K562 (cell line): ENCODE results near the gene C10orf143. TPM values are rescaled to one million over a fixed set of nuclear protein-coding genes. Genes with fewer than 3 reads are reported as not detected.

Source experiments
- ATAC-seq: fragments of 200-7000 bp; cut with Tn5 transposase; 3 replicates; pipeline ENCODE4 v1.9.1; 2020; ENCODE audit warnings: moderate library complexity
- BruUV-seq: library from RNA; stranded (reverse); fragments of 400-500 nt; replicated peaks from 2 replicates; lab custom pipeline; 2021; lab: Mats Ljungman, UMichigan
- CTCF ChIA-PET: fragments of 300-600 bp; formaldehyde crosslinking; extraction: SDS; loops from one replicate; lab custom pipeline; 2021; ENCODE audit warnings: low intra/inter-chr PET ratio; lab: Yijun Ruan, JAX
- POLR2A ChIA-PET: fragments of 300-600, 350-650 bp; sonication (Branson Sonifier 250); formaldehyde crosslinking; extraction: SDS; loops from one replicate; lab custom pipeline; 2021; ENCODE audit warnings: antibody characterized with exemption, inconsistent platforms; lab: Yijun Ruan, JAX
- DNase-seq, 4 experiments: peaks; one replicate each; pipeline versions ENCODE4 v3.0.0 to v3.0.0-alpha.2; 2011 to 2018; ENCODE audit warnings: low spot score in 3 of 4, mixed read lengths in 3 of 4; ENCODE audit errors: extremely low read depth in 1 of 4
- FAIRE-seq: peaks from 2 replicates; lab custom pipeline; 2011; peaks lifted over from hg19 to GRCh38; lab: Jason Lieb, UNC
- H2AFZ ChIP-seq: 2 replicates; pipeline ENCODE4 v1.6.0; 2011; ENCODE audit warnings: low read depth, low read length, control low read depth, inconsistent platforms
- H3K27ac ChIP-seq: fragments of 200-600 bp; 3 replicates; pipeline ENCODE4 v1.8.0; 2011; ENCODE audit warnings: low read depth, mild to moderate bottlenecking, control low read depth, inconsistent platforms, low read length, moderate library complexity, mixed read lengths; ENCODE audit errors: extremely low read depth
- H3K27me3 ChIP-seq, 2 experiments: fragments of 300-600 bp in 1 of 2; 2 replicates in 1 of 2; 3 replicates in 1 of 2; pipeline versions ENCODE4 v1.6.0 to v1.8.0; 2011; ENCODE audit warnings: inconsistent platforms in 2 of 2, low read length in 2 of 2, mild to moderate bottlenecking in 1 of 2, mixed read lengths in 1 of 2, moderate library complexity in 1 of 2; ENCODE audit not compliant: control insufficient read depth in 2 of 2, insufficient read depth in 2 of 2
- H3K36me3 ChIP-seq: fragments of 300-600 bp; 3 replicates; pipeline ENCODE4 v1.8.0; 2011; ENCODE audit warnings: mild to moderate bottlenecking, low read length, inconsistent platforms; ENCODE audit not compliant: control insufficient read depth, insufficient read depth
- H3K4me1 ChIP-seq, 2 experiments: fragments of 200-600 bp in 1 of 2; replicated peaks in 1 of 2; 2 replicates in 1 of 2; 3 replicates in 1 of 2; pipeline versions ENCODE4 v1.5.1 to v1.8.0; 2011; ENCODE audit warnings: inconsistent platforms in 2 of 2, low read length in 2 of 2, mild to moderate bottlenecking in 1 of 2, mixed read lengths in 1 of 2, moderate library complexity in 1 of 2; ENCODE audit not compliant: control insufficient read depth in 2 of 2, insufficient read depth in 2 of 2
- H3K4me2 ChIP-seq: 2 replicates; pipeline ENCODE4 v1.6.1; 2011; ENCODE audit warnings: low read length, control low read depth, inconsistent platforms, mixed read lengths; ENCODE audit not compliant: insufficient read depth
- H3K4me3 ChIP-seq: fragments of 200-600 bp; sonication (generic), shearing (Covaris generic); 2 replicates; pipeline ENCODE4 v1.5.1; 2016; ENCODE audit warnings: control low read depth, inconsistent platforms
- H3K79me2 ChIP-seq: fragments of 200-600 bp; 3 replicates; pipeline ENCODE4 v1.8.0; 2011; ENCODE audit warnings: low read length, inconsistent platforms; ENCODE audit not compliant: control insufficient read depth, insufficient read depth
- H3K9ac ChIP-seq, 2 experiments: 2 replicates each; pipeline versions ENCODE4 v1.6.0 to v1.6.1; 2011; ENCODE audit warnings: low read depth in 2 of 2, low read length in 2 of 2, control low read depth in 1 of 2, inconsistent platforms in 1 of 2, mild to moderate bottlenecking in 1 of 2, mixed read lengths in 1 of 2; ENCODE audit not compliant: insufficient read depth in 1 of 2
- H3K9me1 ChIP-seq: one replicate; pipeline ENCODE4 v1.6.0; 2011; ENCODE audit warnings: inconsistent platforms, mild to moderate bottlenecking, low read length, moderate library complexity; ENCODE audit not compliant: control insufficient read depth, insufficient read depth
- H3K9me3 ChIP-seq: replicated peaks from 2 replicates; pipeline ENCODE4 v1.5.1; 2011; ENCODE audit warnings: low read depth, low read length, inconsistent platforms; ENCODE audit not compliant: control insufficient read depth, insufficient read depth
- H4K20me1 ChIP-seq: replicated peaks from 2 replicates; pipeline ENCODE4 v1.6.1; 2011; ENCODE audit warnings: low read length, inconsistent platforms, mixed read lengths; ENCODE audit not compliant: control insufficient read depth, insufficient read depth
- CREM ChIP-seq: IDR thresholded peaks from 2 replicates; pipeline ENCODE4 v1.6.1; 2014; ENCODE audit warnings: antibody characterized with exemption, low read depth
- FOXK1 ChIP-seq: sonication (generic); formaldehyde crosslinking; IDR thresholded peaks from 2 replicates; pipeline ENCODE4 v1.8.0; 2022; ENCODE audit warnings: missing genetic modification reagents, mild to moderate bottlenecking, borderline replicate concordance
- HDAC3 ChIP-seq: fragments of 450-650 bp; IDR thresholded peaks from 2 replicates; pipeline ENCODE4 v1.6.1; 2018; ENCODE audit warnings: borderline replicate concordance, mild to moderate bottlenecking, moderate library complexity; ENCODE audit not compliant: partially characterized antibody
- HDGF ChIP-seq: fragments of 450-650 bp; IDR thresholded peaks from 2 replicates; pipeline ENCODE4 v1.6.1; 2016
- NR3C1 ChIP-seq: sonication (generic); formaldehyde crosslinking; IDR thresholded peaks from 2 replicates; pipeline ENCODE4 v1.8.1; 2022; ENCODE audit warnings: missing genetic modification reagents
- PCBP2 ChIP-seq: fragments of 200-400 bp; formaldehyde crosslinking; IDR thresholded peaks from 2 replicates; pipeline ENCODE4 v1.6.1; 2018; ENCODE audit warnings: low read length, low read depth, mild to moderate bottlenecking, moderate library complexity; ENCODE audit not compliant: poor library complexity, severe bottlenecking
- RFX1 ChIP-seq: fragments of 450-650 bp; IDR thresholded peaks from 2 replicates; pipeline ENCODE4 v1.6.1; 2016; ENCODE audit warnings: mild to moderate bottlenecking, moderate library complexity
- SREBF1 ChIP-seq: fragments of 150-350 bp; IDR thresholded peaks from 2 replicates; pipeline ENCODE4 v1.6.1; 2014; ENCODE audit warnings: antibody characterized with exemption, low read depth, low read length, borderline replicate concordance
- TAF1 ChIP-seq: IDR thresholded peaks from 2 replicates; pipeline ENCODE4 v1.6.1; 2011; ENCODE audit warnings: mild to moderate bottlenecking, low read length, moderate library complexity; ENCODE audit not compliant: insufficient read depth, control insufficient read depth, severe bottlenecking; ENCODE audit errors: extremely low read depth
- TSHZ1 ChIP-seq: fragments of 250-450 bp; sonication (Bioruptor Pico); IDR thresholded peaks from 2 replicates; pipeline ENCODE4 v1.4.0; 2020; ENCODE audit warnings: mild to moderate bottlenecking, moderate library complexity
- ZBTB1 ChIP-seq: sonication (generic); formaldehyde crosslinking; IDR thresholded peaks from 2 replicates; pipeline ENCODE4 v1.8.1; 2023; ENCODE audit warnings: missing genetic modification reagents, low read depth, mild to moderate bottlenecking, borderline replicate concordance
- ZC3H4 ChIP-seq: sonication (generic); formaldehyde crosslinking; IDR thresholded peaks from 2 replicates; pipeline ENCODE4 v1.9.0; 2021; ENCODE audit warnings: missing genetic modification reagents, borderline replicate concordance
- ZNF239 ChIP-seq: fragments of 250-450 bp; sonication (Bioruptor Pico); IDR thresholded peaks from 2 replicates; pipeline ENCODE4 v1.4.0; 2020; ENCODE audit warnings: mild to moderate bottlenecking
- ZNF398 ChIP-seq: fragments of 250-450 bp; sonication (Bioruptor Pico); IDR thresholded peaks from 2 replicates; pipeline ENCODE4 v1.8.0; 2021; ENCODE audit warnings: moderate library complexity, mild to moderate bottlenecking, inconsistent platforms
- ZNF507 ChIP-seq: conservative IDR thresholded peaks from 2 replicates; pipeline ENCODE4 v1.6.1; 2017; ENCODE audit warnings: missing genetic modification characterization, missing compliant biosample characterization
- ZNF717 ChIP-seq: fragments of 250-450 bp; sonication (Bioruptor Pico); IDR thresholded peaks from 2 replicates; pipeline ENCODE4 v1.5.0; 2021
- WGBS: fragments of 100-300 bp; shearing (Covaris generic); methylation state at CpG from one replicate; pipeline ENCODE4 v1.1.6; 2016; ENCODE audit warnings: low coverage, mixed read lengths; ENCODE audit not compliant: insufficient coverage; ENCODE audit errors: missing lambda C conversion rate; 5-methylcytosine and 5-hydroxymethylcytosine counted together
- in situ Hi-C: fragments of 300-500 bp; cut with MboI; formaldehyde crosslinking; loops from 4 replicates; pipeline ENCODE4 v1.15.0; 2018; ENCODE audit warnings: inconsistent platforms, mixed read lengths
- intact Hi-C: fragments of 100-400 bp; cut with micrococcal nuclease; formaldehyde crosslinking; loops from 2 replicates; pipeline ENCODE4 v1.14.2; 2022
- polyA plus RNA-seq, 8 experiments: library from polyadenylated mRNA; depleted of rRNA in 4 of 8; stranded (reverse) in 5 of 8; unstranded in 3 of 8; fragments of >200 nt; fragmentation: Nextera tagmentation in 2 of 8; fragmentation: Illumina TruSeq in 1 of 8; extraction: Ambion mirVana in 2 of 8; extraction: Trizol in 1 of 8; gene quantifications; 2 replicates each; pipeline versions ENCODE4 v1.2.1 to v1.2.3, GENCODE V29; 2011 to 2014; ENCODE audit warnings: inconsistent platforms in 1 of 8, missing spikeins in 1 of 8
- total RNA-seq, 7 experiments: library from RNA; depleted of rRNA in 6 of 7; stranded (reverse); fragments of >200 nt in 6 of 7; fragmentation: Illumina TruSeq in 2 of 7; extraction: Trizol in 2 of 7; gene quantifications; 2 replicates each; pipeline versions ENCODE4 v1.2.1 to v1.2.3, GENCODE V29; 2011 to 2021; ENCODE audit warnings: low replicate concordance in 1 of 7
- TF ChIP-seq, protein P1 (sequence below): fragments of 250-450 bp; sonication (Bioruptor Pico); IDR thresholded peaks from 2 replicates; pipeline ENCODE4 v1.8.0; 2021; ENCODE audit warnings: mild to moderate bottlenecking, moderate library complexity

C10orf143 gene
- total and polyA plus RNA-seq, 9 of the 15 experiments (the other 6 are each of a cell fraction or from before 2014, with no cell fraction given), result 0.07 to 0.42 (median 0.25) TPM; not detected in 2

DNA sequence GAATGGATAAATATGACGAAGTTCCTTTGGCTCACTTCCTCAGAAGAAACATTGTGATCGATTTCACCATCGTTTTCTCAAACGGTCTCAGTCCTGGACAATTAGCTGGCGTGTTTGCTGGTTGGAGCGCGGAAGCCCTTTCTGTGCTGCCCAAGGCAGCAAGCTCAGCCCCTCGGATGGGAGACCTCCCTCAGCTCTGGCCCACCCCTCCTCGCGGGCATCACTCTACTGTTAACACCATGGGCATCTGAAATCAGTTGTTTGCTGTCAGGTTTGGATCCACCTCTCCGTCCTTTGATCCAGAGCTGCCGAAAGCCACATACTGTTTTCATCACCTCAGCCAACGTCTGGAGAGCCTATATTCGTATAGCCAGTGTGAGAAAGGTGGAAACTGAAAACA lies 68.2 kb downstream of the C10orf143 start:
- ATAC-seq (no peak), FAIRE-seq (no peak), DNase-seq (no peak)
- Histone ChIP-seq H3K9me3 (no peaks in the 10 kb centered on the region), H3K27ac (no peak overlapping the region), H2AFZ (no peak overlapping the region), H3K4me3 (no peak overlapping the region), H3K4me1 (peaks cover 0 to 11% of the 10 kb centered on the region in 2 experiments; a peak in 2 of 5 replicates), H3K9me1 (no peaks in the 10 kb centered on the region), H3K79me2 (no peaks in the 10 kb centered on the region), H3K27me3 (peaks cover 3 to 25% of the 10 kb centered on the region in 2 experiments; a peak in 4 of 5 replicates), H3K9ac (no peak overlapping the region), H3K4me2 (no peak overlapping the region), H3K36me3 (no peaks in the 10 kb centered on the region), H4K20me1 (no peaks in the 10 kb centered on the region; the same call in 1 of the 2 replicates)
- no TSS peak for BruUV-seq
- in situ Hi-C loops, result no loop called here
- ChIA-PET CTCF (no interaction called here), POLR2A (interaction anchor here (1.0 kb wide), 1 partner anchor 19 kb away, joined by 3 read pairs; no protein-coding TSS in a partner anchor)
- 3% methylated on average over 13 of the region's 14 CpGs for WGBS
- intact Hi-C loops, result no loop called here
- TF ChIP-seq ZNF398 (CRISPR knock-in tag) (no peak), FOXK1 (CRISPR knock-in tag) (no peak), TSHZ1 (CRISPR knock-in tag) (no peak), HDGF (no peak), ZNF717 (no peak), ZC3H4 (CRISPR knock-in tag) (no peak), ZNF507 (tag) (no peak), TAF1 (no peak), HDAC3 (no peak), ZNF239 (no peak), RFX1 (no peak), SREBF1 (no peak), NR3C1 (CRISPR knock-in tag) (no peak), PCBP2 (no peak), ZBTB1 (CRISPR knock-in tag) (no peak), CREM (no peak)
- TF ChIP-seq, protein P1, sequence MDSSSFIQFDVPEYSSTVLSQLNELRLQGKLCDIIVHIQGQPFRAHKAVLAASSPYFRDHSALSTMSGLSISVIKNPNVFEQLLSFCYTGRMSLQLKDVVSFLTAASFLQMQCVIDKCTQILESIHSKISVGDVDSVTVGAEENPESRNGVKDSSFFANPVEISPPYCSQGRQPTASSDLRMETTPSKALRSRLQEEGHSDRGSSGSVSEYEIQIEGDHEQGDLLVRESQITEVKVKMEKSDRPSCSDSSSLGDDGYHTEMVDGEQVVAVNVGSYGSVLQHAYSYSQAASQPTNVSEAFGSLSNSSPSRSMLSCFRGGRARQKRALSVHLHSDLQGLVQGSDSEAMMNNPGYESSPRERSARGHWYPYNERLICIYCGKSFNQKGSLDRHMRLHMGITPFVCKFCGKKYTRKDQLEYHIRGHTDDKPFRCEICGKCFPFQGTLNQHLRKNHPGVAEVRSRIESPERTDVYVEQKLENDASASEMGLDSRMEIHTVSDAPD, result no peak
